ENCODE data around the gene RAD51B. TPM values are rescaled to one million over a fixed set of nuclear protein-coding genes. Genes with fewer than 3 reads are reported as not detected.

Gene RAD51B
- total RNA-seq, 4 donors from 2014 or later = 19.6 to 39.7 (median 25.4) TPM

- H3K9me3 ChIP-seq = no peaks in the 10 kb centered on the region
- no peaks in the 10 kb centered on the region for H3K27me3 ChIP-seq
- no peaks in the 10 kb centered on the region for H3K36me3 ChIP-seq
- peaks cover 11% of the 10 kb centered on the region for H3K4me1 ChIP-seq
- TF ChIP-seq EP300 (IDR thresholded peaks at IDR 0.05) (no peak), POLR2AphosphoS5 (IDR thresholded peaks at IDR 0.05) (no peak)
- no peak for DNase-seq (ENCODE audit: low spot score in 2 of 2)
- H3K4me3 ChIP-seq = no peak overlapping the region
- no peak overlapping the region for H3K27ac ChIP-seq
Observed at GRCh38 chr14:68122651-68123050, 303.1 kb downstream of the RAD51B start.

GRCh38 chr14:68124050-68124449 is 304.5 kb downstream of the RAD51B start:
- no peaks in the 10 kb centered on the region for H3K9me3 ChIP-seq
- peaks cover 11% of the 10 kb centered on the region for H3K4me1 ChIP-seq
- no peak overlapping the region for H3K27ac ChIP-seq
- no peak overlapping the region for H3K4me3 ChIP-seq
- H3K27me3 ChIP-seq = no peaks in the 10 kb centered on the region
- no peak for DNase-seq (ENCODE audit: low spot score in 2 of 2)
- TF ChIP-seq, protein P1, sequence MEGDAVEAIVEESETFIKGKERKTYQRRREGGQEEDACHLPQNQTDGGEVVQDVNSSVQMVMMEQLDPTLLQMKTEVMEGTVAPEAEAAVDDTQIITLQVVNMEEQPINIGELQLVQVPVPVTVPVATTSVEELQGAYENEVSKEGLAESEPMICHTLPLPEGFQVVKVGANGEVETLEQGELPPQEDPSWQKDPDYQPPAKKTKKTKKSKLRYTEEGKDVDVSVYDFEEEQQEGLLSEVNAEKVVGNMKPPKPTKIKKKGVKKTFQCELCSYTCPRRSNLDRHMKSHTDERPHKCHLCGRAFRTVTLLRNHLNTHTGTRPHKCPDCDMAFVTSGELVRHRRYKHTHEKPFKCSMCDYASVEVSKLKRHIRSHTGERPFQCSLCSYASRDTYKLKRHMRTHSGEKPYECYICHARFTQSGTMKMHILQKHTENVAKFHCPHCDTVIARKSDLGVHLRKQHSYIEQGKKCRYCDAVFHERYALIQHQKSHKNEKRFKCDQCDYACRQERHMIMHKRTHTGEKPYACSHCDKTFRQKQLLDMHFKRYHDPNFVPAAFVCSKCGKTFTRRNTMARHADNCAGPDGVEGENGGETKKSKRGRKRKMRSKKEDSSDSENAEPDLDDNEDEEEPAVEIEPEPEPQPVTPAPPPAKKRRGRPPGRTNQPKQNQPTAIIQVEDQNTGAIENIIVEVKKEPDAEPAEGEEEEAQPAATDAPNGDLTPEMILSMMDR (IDR thresholded peaks at IDR 0.05) = no peak
- no peak for TF ChIP-seq EP300 (IDR thresholded peaks at IDR 0.05)
- no peak for TF ChIP-seq POLR2AphosphoS5 (IDR thresholded peaks at IDR 0.05)
- TF ChIP-seq POLR2A (IDR thresholded peaks at IDR 0.05) = no peak
- 98% methylated on average over 2 of the region's 2 CpGs for WGBS
- H3K36me3 ChIP-seq = no peaks in the 10 kb centered on the region

DNA sequence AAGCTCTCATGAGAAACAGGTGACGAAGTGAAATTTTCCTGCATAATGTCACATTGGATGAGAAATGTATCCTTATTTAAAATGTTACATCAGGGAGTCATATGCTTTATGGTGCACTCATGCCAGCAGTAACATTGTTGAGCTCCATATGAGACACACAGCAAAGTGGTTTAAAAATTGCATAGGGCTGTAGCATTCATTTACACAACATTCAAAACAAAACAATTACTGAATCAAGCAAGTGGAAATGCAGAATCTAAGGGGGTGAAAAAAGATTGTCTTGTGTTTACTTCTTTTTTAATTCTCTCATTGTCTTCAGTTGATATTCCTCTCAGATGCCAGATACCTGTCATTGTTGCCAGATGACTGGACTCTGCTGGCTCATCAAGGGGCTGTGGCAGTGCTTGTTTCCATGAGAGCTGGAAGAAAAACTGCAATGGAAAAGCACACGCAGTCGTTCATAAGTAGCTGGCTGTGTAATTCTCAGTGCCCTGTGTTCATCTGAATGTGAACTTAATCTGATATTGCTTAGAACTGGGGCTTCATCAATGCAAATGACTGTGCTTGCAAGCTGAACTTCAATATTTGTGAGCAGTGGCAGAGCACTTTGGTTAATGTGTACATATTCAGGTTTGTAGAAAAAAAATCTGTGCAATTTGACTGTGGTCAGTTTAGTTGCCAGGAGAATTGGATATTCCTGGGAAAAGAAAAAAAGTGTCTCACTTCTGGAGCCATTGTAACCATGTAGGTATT is 305.6 kb downstream of the RAD51B start:
- WGBS = 54% methylated on average over 3 of the region's 3 CpGs
- H3K36me3 ChIP-seq = no peaks in the 10 kb centered on the region
- no peak overlapping the region for H3K4me3 ChIP-seq
- no peak for DNase-seq (ENCODE audit: low spot score in 2 of 2)
- peaks cover 11% of the 10 kb centered on the region for H3K4me1 ChIP-seq
- no peaks in the 10 kb centered on the region for H3K9me3 ChIP-seq
- no peaks in the 10 kb centered on the region for H3K27me3 ChIP-seq
- TF ChIP-seq POLR2AphosphoS5 (IDR thresholded peaks at IDR 0.05) (no peak), EP300 (IDR thresholded peaks at IDR 0.05) (no peak)
- H3K27ac ChIP-seq = peak overlapping the region; percentile 52

DNA sequence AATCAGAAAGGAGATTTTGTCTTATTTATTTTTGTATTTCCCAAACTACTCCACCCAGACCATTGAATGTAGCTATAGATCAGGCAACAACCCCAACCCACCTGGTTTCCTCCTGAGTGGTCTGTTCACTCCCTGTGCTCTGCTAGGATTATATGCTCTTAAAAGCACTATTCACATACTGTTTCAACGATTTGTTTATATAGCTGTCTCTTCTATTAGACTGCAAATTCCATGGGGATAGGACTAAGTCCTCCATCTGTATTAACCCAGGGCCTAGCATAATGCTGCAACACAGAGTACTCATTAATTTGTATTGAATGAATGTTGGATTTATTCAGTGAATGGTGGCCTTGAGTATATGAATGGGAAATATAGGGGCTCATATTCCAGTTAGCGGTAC is 307.6 kb downstream of the RAD51B start:
- WGBS = 84% methylated on average over 2 of the region's 2 CpGs
- no peaks in the 10 kb centered on the region for H3K9me3 ChIP-seq
- no peak overlapping the region for H3K4me3 ChIP-seq
- TF ChIP-seq EP300 (IDR thresholded peaks at IDR 0.05) = no peak
- no peak for TF ChIP-seq POLR2A (IDR thresholded peaks at IDR 0.05)
- TF ChIP-seq POLR2AphosphoS5 (IDR thresholded peaks at IDR 0.05) = no peak
- TF ChIP-seq, protein P1 (IDR thresholded peaks at IDR 0.05) = no peak
- no peaks in the 10 kb centered on the region for H3K27me3 ChIP-seq
- H3K4me1 ChIP-seq = peaks cover 11% of the 10 kb centered on the region
- H3K36me3 ChIP-seq = no peaks in the 10 kb centered on the region
- no peak for DNase-seq (ENCODE audit: low spot score in 2 of 2)
- H3K27ac ChIP-seq = no peak overlapping the region

- Histone ChIP-seq H3K27me3 (no peaks in the 10 kb centered on the region), H3K4me3 (no peak overlapping the region), H3K9me3 (no peaks in the 10 kb centered on the region), H3K36me3 (no peaks in the 10 kb centered on the region), H3K27ac (no peak overlapping the region), H3K4me1 (peaks cover 23% of the 10 kb centered on the region)
- TF ChIP-seq EP300 (IDR thresholded peaks at IDR 0.05) (no peak), POLR2AphosphoS5 (IDR thresholded peaks at IDR 0.05) (no peak), POLR2A (IDR thresholded peaks at IDR 0.05) (no peak)
- TF ChIP-seq, protein P1 (IDR thresholded peaks at IDR 0.05) = no peak
- no peak for DNase-seq (ENCODE audit: low spot score in 2 of 2)
Observed at GRCh38 chr14:68131907-68132306, 312.3 kb downstream of the RAD51B start.

GRCh38 chr14:68132563-68133121 is 313.1 kb downstream of the RAD51B start:
- WGBS = 61% methylated on average over 1 of the region's 1 CpG
- Histone ChIP-seq H3K4me1 (peaks cover 30% of the 10 kb centered on the region), H3K27me3 (no peaks in the 10 kb centered on the region), H3K9me3 (no peaks in the 10 kb centered on the region), H3K27ac (no peak overlapping the region), H3K36me3 (no peaks in the 10 kb centered on the region), H3K4me3 (no peak overlapping the region)
- no peak for DNase-seq (ENCODE audit: low spot score in 2 of 2)
- TF ChIP-seq POLR2A (IDR thresholded peaks at IDR 0.05) (no peak), POLR2AphosphoS5 (IDR thresholded peaks at IDR 0.05) (no peak), EP300 (IDR thresholded peaks at IDR 0.05) (no peak)
- TF ChIP-seq, protein P1 (IDR thresholded peaks at IDR 0.05) = no peak
